GM19043 (cell line): ENCODE results near the gene C17orf58.
"Not testable (repeated sequence)": the region's sequence is repeated elsewhere in the genome, so short reads cannot be mapped to it uniquely, and the experiment has no call there.

Source experiments
- ATAC-seq: cut with Tn5 transposase; IDR thresholded peaks from one replicate; pipeline ENCODE4 v1.9.1; 2021; ENCODE audit warnings: low read depth; ENCODE audit not compliant: unreplicated experiment

Gene C17orf58

GRCh38 chr17:68006797-68007196, 10.5 kb upstream of the C17orf58 start:
- no peak for ATAC-seq

DNA sequence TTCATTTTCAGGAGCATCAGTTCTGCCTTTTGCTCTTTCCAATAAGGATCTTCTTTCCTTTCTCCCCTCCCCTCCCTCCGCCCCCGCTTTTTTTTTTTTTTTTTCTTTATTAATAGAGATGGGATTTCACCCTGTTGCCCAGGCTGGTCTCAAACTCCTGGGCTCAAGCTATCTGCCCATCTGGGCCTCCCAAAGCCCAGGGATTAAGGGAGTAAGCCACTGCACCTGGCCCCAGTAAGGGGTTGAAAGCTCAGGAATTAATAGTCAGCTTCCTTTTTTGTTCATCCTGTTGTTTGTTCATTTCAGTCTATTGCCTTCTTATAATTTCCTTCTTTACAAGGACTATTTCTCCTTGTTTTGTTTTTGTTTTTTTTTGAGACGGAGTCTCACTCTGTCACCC, 7.9 kb upstream of the C17orf58 start:
- no peak for ATAC-seq

DNA sequence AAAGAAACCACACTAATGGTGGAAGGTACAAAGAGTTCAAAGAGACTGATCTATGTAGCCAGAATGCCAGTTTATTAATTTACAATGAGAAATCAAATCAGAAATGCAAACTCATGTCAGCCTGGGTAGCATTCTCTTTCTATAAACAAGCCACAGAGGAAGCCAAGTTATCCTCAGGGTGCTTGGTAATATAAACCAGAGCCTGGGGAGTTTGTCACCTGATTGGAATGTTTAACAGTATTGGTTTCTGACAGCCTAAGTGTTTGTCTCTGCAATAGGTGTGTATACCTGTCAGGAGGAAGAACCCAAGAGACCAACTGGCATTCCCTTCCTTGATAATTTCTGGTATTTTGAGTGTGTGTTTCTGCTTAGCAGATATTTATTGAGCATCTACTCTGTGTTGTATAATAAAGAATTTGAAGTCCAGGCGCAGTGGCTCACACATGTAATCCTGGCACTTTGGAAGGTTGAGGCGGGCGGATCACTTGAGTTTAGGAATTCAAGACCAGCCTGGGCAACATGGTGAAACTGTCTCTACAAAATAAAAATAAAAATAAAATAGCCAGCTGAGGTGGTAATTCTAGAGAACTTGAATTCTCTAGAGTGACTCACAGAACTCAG, 3.1 kb upstream of the C17orf58 start:
- ATAC-seq, result no peak

DNA sequence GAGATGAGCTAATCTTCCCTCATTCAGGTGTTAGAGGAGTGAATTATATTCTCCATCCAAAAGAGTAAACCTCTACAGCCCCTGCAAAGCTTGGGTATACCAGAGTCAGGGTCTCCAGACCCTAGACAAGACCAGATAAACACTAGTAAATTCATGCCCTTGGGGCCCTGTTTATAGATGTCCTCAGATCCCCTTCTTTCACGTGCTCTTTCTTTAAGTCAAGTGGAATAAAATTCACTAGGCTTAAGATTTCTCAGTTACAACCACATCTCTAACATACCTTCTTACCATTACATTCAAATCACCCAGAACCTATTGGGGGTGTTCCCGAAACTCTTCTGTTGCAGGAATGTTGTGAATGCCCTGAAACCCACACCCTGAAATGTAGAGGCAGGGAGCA, 2.2 kb upstream of the C17orf58 start:
- no peak for ATAC-seq

- ATAC-seq, result no peak
Observed at GRCh38 chr17:67995570-67996263, 552 bp downstream of the C17orf58 start.

DNA sequence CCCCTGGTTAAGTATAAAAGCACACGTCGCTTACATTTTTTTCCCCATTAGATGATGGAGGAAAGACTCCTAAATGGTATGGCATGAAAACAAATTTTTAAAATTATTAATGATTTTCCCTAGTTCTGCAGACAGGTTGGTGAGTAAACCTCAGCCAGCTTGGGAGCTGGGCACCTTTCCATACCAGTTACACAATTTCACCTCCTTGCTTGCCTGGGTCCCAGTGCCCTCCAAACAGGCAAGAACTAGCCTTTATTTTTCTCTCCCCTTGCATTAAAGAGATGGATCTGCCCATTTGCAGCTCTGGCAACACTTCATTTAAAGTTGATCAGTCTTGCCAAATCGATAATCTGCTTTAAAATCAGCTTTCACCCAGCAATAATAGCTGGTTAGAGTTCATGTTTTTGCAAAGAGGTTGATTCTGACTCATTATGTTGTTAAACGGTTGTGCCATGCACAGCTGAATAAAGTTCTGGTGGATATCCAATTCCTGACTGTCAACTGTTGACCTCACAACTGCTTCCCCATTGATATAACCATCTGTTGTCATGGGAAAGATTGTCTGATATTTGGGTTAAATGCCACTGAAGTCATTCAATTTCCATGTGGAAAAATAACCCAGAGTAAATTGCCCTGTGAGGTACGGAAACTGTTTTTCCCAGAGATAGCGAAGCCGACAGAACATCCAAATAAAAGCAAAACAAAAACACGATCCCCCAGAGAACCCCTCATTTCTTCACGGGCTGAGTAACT, 1.3 kb downstream of the C17orf58 start:
- no peak for ATAC-seq

DNA sequence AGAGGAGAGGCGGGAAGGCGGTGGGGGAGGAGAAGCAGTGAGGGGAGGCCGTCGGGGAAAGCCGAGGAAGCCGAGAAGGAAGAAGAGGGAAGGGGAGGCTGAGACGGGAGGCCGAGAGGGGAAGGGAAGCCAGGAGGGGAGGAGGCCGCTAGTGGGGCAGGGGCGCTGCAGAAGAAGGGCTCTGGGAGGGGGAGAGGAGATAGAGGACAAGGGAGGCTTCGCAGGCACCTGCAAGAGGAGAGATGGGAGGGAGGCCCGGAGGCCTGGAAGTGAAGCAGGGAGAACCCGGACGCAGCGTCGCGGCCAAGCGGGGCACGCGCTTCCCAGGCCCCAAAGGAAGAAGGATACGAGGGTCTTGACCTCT, 2.3 kb downstream of the C17orf58 start:
- ATAC-seq, result no peak

DNA sequence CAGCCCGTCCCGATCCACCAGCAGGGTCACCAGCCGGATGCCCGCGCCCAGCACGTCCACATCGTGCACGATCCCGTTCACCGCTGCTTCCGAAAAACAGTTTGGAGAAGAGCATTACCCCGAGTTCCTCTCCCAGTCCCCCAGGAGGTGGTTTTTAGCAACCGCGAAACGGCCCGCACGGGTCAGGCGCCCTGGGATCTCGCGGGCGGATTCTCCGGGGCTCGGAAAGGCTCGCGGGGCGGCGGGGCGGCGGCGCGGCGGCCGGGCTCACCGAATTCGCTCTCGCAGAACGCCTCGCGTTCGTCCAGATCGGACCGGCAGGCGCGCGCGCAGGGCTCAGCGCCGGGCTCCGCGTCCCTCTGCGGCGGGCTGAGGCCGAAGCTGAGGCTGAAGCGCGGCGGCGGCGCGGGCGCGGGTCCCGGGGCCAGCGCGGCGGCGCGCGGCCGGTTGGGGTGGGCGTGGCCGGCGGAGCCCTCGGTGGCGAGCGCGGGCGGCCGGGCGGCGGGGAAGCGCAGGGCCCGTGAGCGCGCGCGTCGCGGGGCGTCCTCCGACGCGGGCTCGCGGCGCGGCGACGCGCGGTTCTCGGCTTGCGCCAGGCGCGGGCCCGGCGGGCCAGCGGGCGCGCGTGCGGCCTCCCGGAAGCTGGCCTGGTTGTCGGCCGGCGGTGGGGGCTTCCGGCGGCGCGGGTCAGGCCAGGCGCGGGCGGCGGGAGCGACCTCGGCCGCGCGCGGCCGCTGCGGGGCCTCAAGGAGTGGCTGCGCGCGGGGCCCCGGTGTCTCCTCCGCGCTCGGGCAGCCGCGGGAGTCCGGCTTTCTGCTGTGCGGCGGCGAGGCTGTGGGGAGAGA, 2.9 kb downstream of the C17orf58 start:
- peak; percentile 64 for ATAC-seq

GRCh38 chr17:67992548-67993152, 3.6 kb downstream of the C17orf58 start:
- ATAC-seq, result peak; percentile 23

DNA sequence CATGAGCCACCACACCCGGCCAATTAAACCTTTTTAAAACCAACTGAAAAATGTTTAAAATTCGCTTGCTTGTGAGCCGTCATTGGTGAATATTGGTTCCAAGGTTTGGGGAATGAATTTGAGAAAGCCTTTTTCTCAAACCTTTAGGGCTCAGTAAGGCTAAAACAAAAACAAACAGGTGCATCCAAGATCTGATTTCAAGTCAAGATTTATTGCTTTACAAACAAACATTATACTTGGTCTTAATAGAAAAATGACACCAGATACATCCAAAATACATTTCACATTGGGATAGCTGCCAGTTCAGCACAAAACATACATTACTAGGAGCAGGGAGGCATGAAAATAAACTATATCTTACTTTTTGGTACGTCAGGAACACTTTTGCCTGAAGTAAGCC, 5.4 kb downstream of the C17orf58 start:
- no peak for ATAC-seq

DNA sequence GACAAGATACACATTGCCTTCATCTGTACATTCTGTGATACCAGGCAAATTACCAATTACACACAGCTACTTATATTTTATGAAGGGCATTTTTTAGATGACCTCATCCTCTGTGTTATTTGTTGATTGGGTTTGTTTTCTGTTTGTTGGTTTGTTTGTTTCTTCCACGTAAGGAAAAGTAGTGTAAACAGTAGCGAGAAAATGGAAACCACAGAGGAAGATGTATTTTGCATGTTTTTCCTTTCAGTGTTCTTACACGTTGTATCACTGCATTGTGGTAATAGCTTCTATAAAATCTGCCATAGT, 12.9 kb downstream of the C17orf58 start:
- no peak for ATAC-seq

DNA sequence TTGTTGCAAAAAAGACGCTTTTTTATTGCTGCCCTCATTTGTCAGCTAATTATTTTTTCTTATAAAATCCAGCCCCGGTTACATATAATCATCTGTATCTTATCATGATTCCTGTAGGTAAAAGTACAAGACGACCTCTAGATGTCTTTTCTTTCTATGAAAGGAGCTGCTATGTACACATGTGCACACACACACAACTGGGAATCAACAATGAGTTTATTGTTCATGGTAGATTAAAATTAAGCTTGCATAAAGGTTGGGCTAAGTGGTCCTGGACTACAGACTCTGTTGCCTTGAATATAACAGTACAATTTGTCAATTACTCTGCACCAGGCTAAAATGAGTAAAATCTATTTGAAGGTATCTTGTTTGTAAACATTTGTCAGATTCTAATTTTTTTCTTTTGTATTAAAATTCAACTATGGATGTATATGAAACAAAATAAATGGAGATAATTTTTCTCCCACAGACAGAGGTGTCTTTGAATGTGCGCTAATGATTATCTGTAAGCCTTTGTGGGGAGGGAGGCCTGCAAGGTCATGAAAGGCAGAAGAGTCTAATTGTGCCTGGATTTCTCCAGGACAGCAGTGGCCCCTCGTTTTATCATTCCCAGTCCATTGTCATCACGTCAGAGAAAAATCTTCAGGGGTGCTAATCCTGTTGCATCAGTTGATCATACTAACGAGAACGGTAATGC, 13.4 kb downstream of the C17orf58 start:
- ATAC-seq, result no peak

GRCh38 chr17:67982034-67982640, 14.1 kb downstream of the C17orf58 start:
- ATAC-seq, result no peak

GRCh38 chr17:67980883-67981282, 15.4 kb downstream of the C17orf58 start:
- ATAC-seq, result not testable (repeated sequence)

GRCh38 chr17:67980456-67980855, 15.8 kb downstream of the C17orf58 start:
- no peak for ATAC-seq

DNA sequence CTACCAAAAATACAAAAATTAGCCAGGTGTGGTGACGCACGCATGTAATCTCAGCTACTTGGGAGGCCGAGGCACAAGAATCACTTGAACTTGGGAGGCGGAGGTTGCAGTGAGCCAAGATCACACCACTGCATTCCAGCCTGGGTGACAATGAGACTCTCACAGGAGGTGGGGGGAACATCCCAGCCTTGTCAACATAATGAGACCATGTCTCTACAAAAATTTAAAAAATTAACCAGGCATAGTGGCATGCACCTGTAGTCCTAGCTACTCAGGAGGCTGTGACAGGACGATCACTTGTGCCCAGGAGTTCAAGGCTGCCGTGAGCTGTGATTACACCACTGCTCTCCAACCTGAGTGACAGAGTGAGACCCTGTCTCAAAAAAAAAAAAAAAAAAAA, 20.0 kb downstream of the C17orf58 start:
- ATAC-seq, result not testable (repeated sequence)

GRCh38 chr17:67974598-67975066, 21.6 kb downstream of the C17orf58 start:
- ATAC-seq, result no peak

DNA sequence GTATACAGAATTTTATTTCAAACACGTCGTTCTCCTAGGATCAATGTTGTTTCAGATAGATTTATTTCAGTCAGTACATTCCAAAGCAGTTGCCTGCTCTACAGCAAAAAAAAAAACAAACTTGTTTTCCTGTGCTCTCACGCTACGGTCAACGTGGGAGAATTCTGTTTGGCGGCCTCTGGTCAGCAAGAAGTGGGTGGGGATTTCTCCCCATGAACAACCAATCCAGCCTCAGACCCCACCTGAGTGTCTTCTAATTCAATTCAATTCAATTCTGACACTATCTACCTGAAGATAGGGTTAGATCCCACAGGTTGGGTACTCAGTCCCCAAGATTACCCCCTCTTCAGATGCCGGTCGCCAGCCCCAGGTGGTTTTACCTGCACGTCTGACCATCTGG, 22.1 kb downstream of the C17orf58 start:
- ATAC-seq, result no peak

DNA sequence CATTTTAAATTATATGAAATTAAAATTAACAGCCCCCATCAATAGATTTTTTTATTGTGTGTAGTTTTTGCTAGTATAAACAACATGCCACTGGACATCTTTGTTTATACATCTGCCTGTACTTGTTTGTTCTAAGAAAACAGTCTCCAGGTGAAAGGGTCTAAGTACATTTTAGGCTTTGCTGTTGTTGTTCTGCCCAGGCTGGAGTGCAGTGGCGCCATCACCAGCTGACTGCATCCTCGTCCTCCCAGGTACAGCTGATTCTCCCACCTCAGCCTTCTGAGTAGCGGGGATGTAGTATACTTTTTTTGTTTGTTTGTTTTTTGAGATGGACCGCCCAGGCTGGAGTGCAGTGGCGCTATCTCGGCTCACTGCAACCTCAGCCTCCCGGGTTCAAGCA, 25.5 kb downstream of the C17orf58 start:
- no peak for ATAC-seq

- ATAC-seq, result not testable (repeated sequence)
Observed at GRCh38 chr17:67963145-67963572, 33.1 kb downstream of the C17orf58 start.
